C4-2B (cell line): ENCODE measurements around the gene CMBL.

Source experiments
- H3K27ac ChIP-seq: fragments of 450-650 bp; 2 replicates; pipeline ENCODE4 v1.5.1; 2017
- ZFX ChIP-seq: fragments of 450-650 bp; IDR thresholded peaks from 2 replicates; pipeline ENCODE4 v1.6.1; 2017
- TF ChIP-seq, protein P1 (sequence below): fragments of 450-650 bp; conservative IDR thresholded peaks from 2 replicates; pipeline ENCODE4 v1.5.1; 2017; ENCODE audit warnings: mild to moderate bottlenecking

CMBL gene

DNA sequence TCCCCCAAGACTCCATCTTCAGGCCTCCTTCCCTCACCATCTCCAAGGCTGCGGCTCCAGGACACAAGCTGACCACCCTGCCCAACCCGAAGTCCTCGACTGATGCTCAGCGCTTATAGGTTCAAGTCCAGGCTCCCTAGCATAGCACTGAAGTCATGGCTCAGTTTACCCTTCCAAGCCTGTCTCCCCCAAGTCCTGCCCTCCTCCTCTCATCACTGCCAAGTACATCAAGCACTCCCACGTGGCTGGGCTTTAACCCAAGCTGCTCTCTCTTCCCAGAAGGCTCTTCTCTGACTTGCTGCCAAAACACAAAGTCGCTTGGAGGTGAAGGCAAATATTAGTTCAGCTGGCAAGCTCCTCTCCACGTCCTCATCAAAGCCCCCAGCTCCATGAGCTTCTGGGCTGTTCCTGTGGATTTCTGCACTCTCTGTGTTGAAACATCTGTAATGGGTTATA, 23.7 kb upstream of the CMBL start:
- TF ChIP-seq ZFX, result no peak
- TF ChIP-seq, protein P1, sequence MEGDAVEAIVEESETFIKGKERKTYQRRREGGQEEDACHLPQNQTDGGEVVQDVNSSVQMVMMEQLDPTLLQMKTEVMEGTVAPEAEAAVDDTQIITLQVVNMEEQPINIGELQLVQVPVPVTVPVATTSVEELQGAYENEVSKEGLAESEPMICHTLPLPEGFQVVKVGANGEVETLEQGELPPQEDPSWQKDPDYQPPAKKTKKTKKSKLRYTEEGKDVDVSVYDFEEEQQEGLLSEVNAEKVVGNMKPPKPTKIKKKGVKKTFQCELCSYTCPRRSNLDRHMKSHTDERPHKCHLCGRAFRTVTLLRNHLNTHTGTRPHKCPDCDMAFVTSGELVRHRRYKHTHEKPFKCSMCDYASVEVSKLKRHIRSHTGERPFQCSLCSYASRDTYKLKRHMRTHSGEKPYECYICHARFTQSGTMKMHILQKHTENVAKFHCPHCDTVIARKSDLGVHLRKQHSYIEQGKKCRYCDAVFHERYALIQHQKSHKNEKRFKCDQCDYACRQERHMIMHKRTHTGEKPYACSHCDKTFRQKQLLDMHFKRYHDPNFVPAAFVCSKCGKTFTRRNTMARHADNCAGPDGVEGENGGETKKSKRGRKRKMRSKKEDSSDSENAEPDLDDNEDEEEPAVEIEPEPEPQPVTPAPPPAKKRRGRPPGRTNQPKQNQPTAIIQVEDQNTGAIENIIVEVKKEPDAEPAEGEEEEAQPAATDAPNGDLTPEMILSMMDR, result no peak
- H3K27ac ChIP-seq, result peak overlapping the region; percentile 41

- no peak for TF ChIP-seq ZFX
- TF ChIP-seq, protein P1, result no peak
- H3K27ac ChIP-seq, result peak overlapping the region; percentile 41
Observed at GRCh38 chr5:10330511-10331230, 23.0 kb upstream of the CMBL start.

DNA sequence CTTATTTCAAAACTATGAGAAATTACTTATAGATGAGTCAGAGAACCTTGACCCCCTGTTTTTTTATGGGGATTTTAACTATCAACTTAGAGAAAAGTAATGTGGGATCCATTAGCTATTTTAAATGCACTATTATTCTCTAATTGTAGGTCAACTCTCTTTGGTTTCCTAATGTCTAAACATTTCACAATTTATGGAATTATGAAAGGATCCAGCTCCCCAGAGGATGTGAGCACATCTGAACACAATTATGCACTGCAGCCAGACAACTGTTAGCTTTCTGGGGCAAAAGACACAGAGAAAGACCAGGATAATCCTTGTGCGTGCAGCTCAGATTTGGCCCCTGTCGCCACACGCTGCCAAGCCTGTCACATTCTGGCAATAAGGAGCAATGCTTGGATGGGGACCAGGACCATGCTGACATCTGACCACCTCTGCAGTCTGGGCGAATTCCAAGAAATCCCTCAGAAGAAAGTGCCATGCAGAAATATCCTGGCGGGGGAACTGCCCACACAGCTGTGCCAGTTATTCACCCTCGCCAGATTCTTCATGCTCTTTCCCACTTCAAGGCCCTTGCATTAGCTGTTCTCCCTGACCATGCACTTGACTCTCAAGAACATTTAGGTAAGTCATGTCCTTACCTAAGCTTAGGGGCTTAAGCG, 22.2 kb upstream of the CMBL start:
- peak overlapping the region; percentile 41; the same call in 1 of the 2 replicates for H3K27ac ChIP-seq
- no peak for TF ChIP-seq ZFX
- TF ChIP-seq, protein P1, result no peak

DNA sequence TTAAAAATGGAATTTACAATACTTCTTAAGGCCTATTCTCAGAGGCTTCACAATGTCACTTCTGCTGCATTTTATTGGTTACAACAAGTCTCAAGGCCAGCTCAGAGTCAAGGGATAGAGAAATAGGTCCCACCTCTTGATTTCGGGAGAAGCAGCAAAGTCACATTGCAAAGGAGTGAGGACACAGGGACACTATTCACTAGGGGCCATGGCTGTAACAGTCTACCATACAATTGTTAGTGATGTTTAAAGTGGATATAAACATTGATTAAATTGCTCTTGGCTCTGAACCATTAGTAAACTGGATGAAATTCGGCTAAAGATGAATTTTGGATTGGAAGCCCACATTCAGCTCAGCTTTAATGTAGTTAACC, 21.7 kb upstream of the CMBL start:
- H3K27ac ChIP-seq, result no peak overlapping the region
- TF ChIP-seq, protein P1, result no peak
- TF ChIP-seq ZFX, result no peak

DNA sequence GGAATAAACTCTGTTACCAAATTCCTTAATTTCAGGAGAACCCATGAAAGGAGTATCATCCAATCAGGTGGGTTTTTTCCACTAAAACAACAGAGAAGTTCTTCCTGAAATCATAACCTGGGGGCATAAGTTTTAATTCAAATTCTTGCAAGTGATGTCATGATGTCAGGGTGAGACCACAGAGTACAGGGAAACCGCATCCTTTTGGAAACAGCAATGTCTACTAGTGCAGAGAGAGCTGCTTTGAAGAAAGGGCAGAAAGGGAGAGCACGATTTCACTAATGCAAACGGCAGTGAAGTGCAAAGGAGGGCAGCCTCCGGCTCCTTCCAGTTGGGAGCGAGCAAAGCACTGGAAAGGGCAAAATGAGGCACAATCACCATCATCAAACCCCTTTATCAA, 20.6 kb upstream of the CMBL start:
- TF ChIP-seq, protein P1, result no peak
- TF ChIP-seq ZFX, result no peak

GRCh38 chr5:10324518-10325370, 17.0 kb upstream of the CMBL start:
- TF ChIP-seq, protein P1, result no peak
- no peak for TF ChIP-seq ZFX
- H3K27ac ChIP-seq, result no peak overlapping the region

More for the DNA sequence above, 20.6 kb upstream of the CMBL start:
- H3K27ac ChIP-seq, result no peak overlapping the region
